Left colon (tissue), 2 donors: Measurements from ENCODE around the gene CCDC88C. TPM values are rescaled to one million over a fixed set of nuclear protein-coding genes. Genes with fewer than 3 reads are reported as not detected.
A peak's percentile ranks its signal among the peaks of the same experiment; 100 is the strongest.

Source experiments
- ATAC-seq: fragments of 200-7000 bp; cut with Tn5 transposase; one replicate; pipeline ENCODE4 v1.9.1; 2020; ENCODE audit warnings: mild to moderate bottlenecking, moderate library complexity
- DNase-seq, 2 donors: peaks; one replicate each; pipeline ENCODE4 v3.0.0-alpha.2; 2020
- intact Hi-C, 2 donors: fragments of 100-400 bp; cut with DNase I in 1 of 2; cut with micrococcal nuclease in 1 of 2; formaldehyde crosslinking; loops; one replicate each; pipeline versions ENCODE4 v1.11.2 to v1.14.0; 2022; cut with DNase I, micrococcal nuclease
- total RNA-seq, 2 donors: library from RNA; stranded (reverse); fragmentation: NEBNext Ultra II Directional; extraction: Animal tissue kit (Norgen Biotek cat#: 25700); gene quantifications; one replicate each; pipeline ENCODE4 v1.2.1, GENCODE V29; 2021
- donor health status: DM: no; HTN: no; CAD: no.
- donor health status: DM: yes; HTN: yes; CAD: no.

Gene CCDC88C
- total RNA-seq, 2 donors from 2014 or later, result 52.4 to 65.8 TPM

GRCh38 chr14:91306547-91306946 is 111.1 kb downstream of the CCDC88C start:
- DNase-seq, result no peak
- intact Hi-C loops, result no loop called here
- no peak for ATAC-seq

- intact Hi-C loops, result no loop called here
- no peak for DNase-seq
- ATAC-seq, result no peak
Observed at GRCh38 chr14:91305650-91306431, 111.8 kb downstream of the CCDC88C start.

- DNase-seq (no peak), ATAC-seq (no peak)
- intact Hi-C loops, result no loop called here
Observed at GRCh38 chr14:91303924-91304229, 113.7 kb downstream of the CCDC88C start.

- DNase-seq, result peak; percentile 39 to 44
- ATAC-seq, result peak; percentile 81
- intact Hi-C loops, result no loop called here
Observed at GRCh38 chr14:91303091-91303923, 114.3 kb downstream of the CCDC88C start.

- ATAC-seq, result no peak
- no peak for DNase-seq
- intact Hi-C loops, result no loop called here
Observed at GRCh38 chr14:91302391-91302790, 115.2 kb downstream of the CCDC88C start.

- DNase-seq (no peak), ATAC-seq (no peak)
- intact Hi-C loops, result no loop called here
Observed at GRCh38 chr14:91300957-91301356, 116.7 kb downstream of the CCDC88C start.

GRCh38 chr14:91300283-91300895 is 117.2 kb downstream of the CCDC88C start:
- ATAC-seq, result no peak
- DNase-seq, result no peak
- intact Hi-C loops, result no loop called here

GRCh38 chr14:91299121-91300115 is 118.2 kb downstream of the CCDC88C start:
- DNase-seq, result no peak
- no peak for ATAC-seq

GRCh38 chr14:91298576-91298975 is 119.0 kb downstream of the CCDC88C start:
- intact Hi-C loops, result no loop called here
- no peak for DNase-seq
- ATAC-seq, result no peak

More at GRCh38 chr14:91299121-91300115, 118.2 kb downstream of the CCDC88C start:
- intact Hi-C loops, result no loop called here

- no peak for DNase-seq
- intact Hi-C loops, result no loop called here
- ATAC-seq, result no peak
Observed at GRCh38 chr14:91297081-91297711, 120.4 kb downstream of the CCDC88C start.

- DNase-seq (no peak), ATAC-seq (no peak)
- intact Hi-C loops, result no loop called here
Observed at GRCh38 chr14:91295851-91296796, 121.5 kb downstream of the CCDC88C start.

- intact Hi-C loops, result no loop called here
- no peak for DNase-seq
- ATAC-seq, result no peak
Observed at GRCh38 chr14:91295276-91295845, 122.3 kb downstream of the CCDC88C start.

- DNase-seq (no peak), ATAC-seq (no peak)
- intact Hi-C loops, result no loop called here
Observed at GRCh38 chr14:91294153-91294552, 123.5 kb downstream of the CCDC88C start.

GRCh38 chr14:91293281-91293680 is 124.3 kb downstream of the CCDC88C start:
- DNase-seq (no peak), ATAC-seq (no peak)
- intact Hi-C loops, result no loop called here

GRCh38 chr14:91292491-91292890 is 125.1 kb downstream of the CCDC88C start:
- DNase-seq (no peak), ATAC-seq (no peak)
- intact Hi-C loops, result no loop called here

GRCh38 chr14:91291786-91292405 is 125.7 kb downstream of the CCDC88C start:
- no peak for ATAC-seq
- no peak for DNase-seq
- intact Hi-C loops, result no loop called here
